Fibroblast of mammary gland (primary cell): ENCODE results near the gene CDT1.
A peak's percentile ranks its signal among the peaks of the same experiment; 100 is the strongest.

Experiments
- DNase-seq: peaks from one replicate; pipeline ENCODE4 v3.0.0-alpha.2; 2010; ENCODE audit warnings: low read depth
- H3K4me3 ChIP-seq: 2 replicates; pipeline ENCODE4 v1.5.1; 2011; ENCODE audit warnings: low read depth, mild to moderate bottlenecking, low read length, moderate library complexity; ENCODE audit not compliant: control insufficient read depth
- CTCF ChIP-seq: conservative IDR thresholded peaks from 2 replicates; pipeline ENCODE4 v1.5.1; 2011; ENCODE audit warnings: low read depth, low read length, inconsistent platforms; ENCODE audit not compliant: control insufficient read depth, insufficient read depth

CDT1 gene

GRCh38 chr16:88798772-88799455 is 4.7 kb upstream of the CDT1 start:
- H3K4me3 ChIP-seq: no peak overlapping the region
- TF ChIP-seq CTCF: no peak
- no peak for DNase-seq

DNA sequence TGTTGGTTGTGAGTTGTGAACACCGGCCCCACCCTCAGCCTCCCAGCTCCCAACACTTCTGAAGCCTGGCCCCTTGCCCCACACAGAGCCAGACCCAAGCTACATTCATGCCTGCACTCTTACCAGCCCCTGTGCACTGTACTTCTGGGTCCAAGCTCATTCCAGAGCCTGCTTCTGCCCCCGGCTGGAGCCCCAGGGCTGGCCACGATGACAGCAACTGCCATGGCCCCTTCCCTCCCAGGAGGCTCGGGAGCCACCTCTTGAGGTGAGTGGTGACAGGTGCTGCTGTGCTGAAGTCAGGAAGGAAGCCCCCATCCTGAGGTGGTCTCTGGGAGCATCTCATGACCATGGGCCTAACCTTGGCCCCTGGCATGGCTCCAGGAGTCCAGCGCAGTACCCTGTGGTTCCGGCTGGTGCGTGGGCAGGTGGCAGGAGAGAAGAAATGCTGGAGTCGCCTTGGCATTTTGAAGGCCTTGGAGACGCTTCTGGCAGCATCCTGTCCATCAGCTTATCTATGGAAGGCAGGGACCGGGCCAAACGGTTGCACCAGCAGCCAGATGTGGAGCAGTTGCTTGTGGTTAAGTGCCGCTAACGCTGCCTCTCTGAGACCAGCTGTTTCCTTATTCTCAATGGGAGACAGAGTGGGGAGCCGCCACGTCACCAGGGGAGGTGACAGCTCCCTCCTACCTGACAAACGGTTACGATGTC is 3.9 kb upstream of the CDT1 start:
- no peak overlapping the region for H3K4me3 ChIP-seq
- no peak for DNase-seq

DNA sequence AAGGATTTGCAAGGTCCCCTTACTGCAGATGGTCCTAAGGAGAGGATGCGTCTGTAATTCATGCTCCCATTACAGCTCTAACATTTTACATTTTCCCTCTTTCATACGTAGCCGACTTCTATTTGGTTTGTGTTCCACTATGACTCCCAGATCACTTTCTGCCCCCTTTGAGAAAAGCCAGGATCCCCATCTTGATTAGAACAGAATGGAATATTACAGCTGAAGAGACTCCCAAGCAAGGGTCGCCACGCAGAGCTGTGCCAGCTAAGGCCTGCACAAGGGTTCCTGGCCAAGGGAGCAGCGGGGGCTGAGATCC is 3.4 kb upstream of the CDT1 start:
- DNase-seq: no peak
- no peak overlapping the region for H3K4me3 ChIP-seq
- TF ChIP-seq CTCF: no peak

More for the DNA sequence above, 3.9 kb upstream of the CDT1 start:
- TF ChIP-seq CTCF: no peak

DNA sequence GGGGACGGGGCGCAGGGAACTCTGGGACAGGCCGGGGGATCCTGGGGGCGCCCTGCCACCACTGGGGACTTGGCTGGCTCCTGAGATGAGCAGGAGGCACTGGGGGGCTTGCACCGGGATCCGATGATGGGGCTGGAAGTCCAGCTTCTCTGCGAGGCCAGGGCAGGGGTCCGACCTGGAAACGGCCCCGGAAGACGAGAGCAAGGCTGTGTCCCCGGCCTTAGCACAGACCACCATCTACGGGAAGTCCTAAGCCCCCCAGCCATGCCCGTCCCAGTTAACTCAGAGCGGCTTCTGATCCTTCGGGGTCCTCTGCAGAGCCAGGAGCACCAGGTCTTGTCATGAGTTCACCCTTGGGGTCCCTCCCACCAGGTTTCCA is 573 bp downstream of the CDT1 start:
- no peak for DNase-seq
- TF ChIP-seq CTCF: no peak
- peak overlapping the region; percentile 62 for H3K4me3 ChIP-seq

DNA sequence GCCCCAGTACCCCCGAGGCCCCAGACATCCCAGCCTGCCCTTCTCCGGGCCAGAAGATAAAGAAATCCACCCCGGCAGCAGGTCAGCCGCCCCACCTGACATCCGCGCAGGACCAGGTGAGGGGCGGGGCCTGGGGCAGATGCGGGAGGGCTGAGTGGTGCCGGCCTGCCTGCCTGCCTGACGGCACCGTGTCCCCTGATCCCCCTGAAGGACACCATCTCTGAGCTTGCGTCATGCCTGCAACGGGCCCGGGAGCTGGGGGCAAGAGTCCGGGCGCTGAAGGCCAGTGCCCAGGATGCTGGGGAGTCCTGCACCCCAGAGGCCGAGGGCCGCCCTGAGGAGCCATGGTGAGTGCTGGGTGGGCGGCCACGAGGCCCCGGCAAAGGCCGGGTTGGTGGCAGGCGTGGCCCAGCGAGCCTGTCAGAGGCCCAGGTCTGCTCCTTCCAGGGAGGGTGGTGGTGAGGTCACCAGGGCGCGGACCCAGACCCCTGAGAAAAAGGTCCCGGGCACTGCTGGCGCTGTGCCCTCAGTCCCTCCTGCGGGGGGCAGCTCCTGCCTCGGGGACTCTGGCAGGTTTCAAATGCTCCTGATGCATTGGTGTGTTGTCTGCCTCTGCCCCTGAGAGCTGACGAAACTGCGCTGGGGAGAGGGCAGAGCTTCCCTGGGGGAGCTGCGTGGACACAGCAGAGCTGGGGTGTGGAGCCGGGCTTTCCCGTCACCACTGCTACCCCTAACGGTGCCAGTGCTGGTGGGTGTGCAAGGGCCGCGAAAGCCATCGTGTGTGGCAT is 1.2 kb downstream of the CDT1 start:
- H3K4me3 ChIP-seq: peak overlapping the region; percentile 62
- DNase-seq: no peak
- TF ChIP-seq CTCF: no peak

- peak overlapping the region; percentile 62 for H3K4me3 ChIP-seq
Observed at GRCh38 chr16:88805340-88805715, 1.7 kb downstream of the CDT1 start.

More at GRCh38 chr16:88805340-88805715, 1.7 kb downstream of the CDT1 start:
- DNase-seq: no peak
- TF ChIP-seq CTCF: no peak
